Left renal cortex interstitium (tissue), 4 donors: ENCODE measurements around the gene PNMT. TPM values are rescaled to one million over a fixed set of nuclear protein-coding genes. Genes with fewer than 3 reads are reported as not detected.

Experiments
- DNase-seq, 4 donors: peaks; one replicate each; pipeline ENCODE4 v3.0.0-alpha.2; 2013; ENCODE audit warnings: low read depth in 4 of 4, low spot score in 2 of 4, missing footprints in 1 of 4
- polyA plus RNA-seq, 4 donors: library from polyadenylated mRNA; unstranded; fragments of 120-200 nt; gene quantifications; one replicate each; pipeline ENCODE4 v1.2.1, GENCODE V29; 2013; ENCODE audit not compliant: insufficient read length in 4 of 4

Gene PNMT
- polyA plus RNA-seq = 1 to 10 TPM; 2.1 to 4.5 (median 2.7) TPM

- no peak for DNase-seq
Observed at GRCh38 chr17:39667945-39668924, at the start of gene PNMT. Gene PNMT (plus strand): TSS chr17:39668453. CDS start chr17:39668476, 23 bp downstream.

- DNase-seq = no peak
Observed at GRCh38 chr17:39618956-39619785, 49.1 kb upstream of the PNMT start.

- no peak for DNase-seq
Observed at GRCh38 chr17:39619786-39620101, 48.5 kb upstream of the PNMT start.

GRCh38 chr17:39621523-39622379, 46.5 kb upstream of the PNMT start:
- DNase-seq = peak in 3 of 4 donors; percentile 69 to 77 (median 70)

- DNase-seq = no peak
Observed at GRCh38 chr17:39622380-39623006, 45.8 kb upstream of the PNMT start.

GRCh38 chr17:39623356-39623950, 44.8 kb upstream of the PNMT start:
- DNase-seq = no peak

- DNase-seq = no peak
Observed at GRCh38 chr17:39624313-39624712, 43.9 kb upstream of the PNMT start.

- no peak for DNase-seq
Observed at GRCh38 chr17:39625198-39625785, 43.0 kb upstream of the PNMT start.

- no peak for DNase-seq
Observed at GRCh38 chr17:39626171-39627046, 41.8 kb upstream of the PNMT start, which contains the start of gene PPP1R1B. Gene PPP1R1B (plus strand): TSS chr17:39626952. CDS start chr17:39627393, 441 bp downstream.

- no peak for DNase-seq
Observed at GRCh38 chr17:39627047-39627711, 41.1 kb upstream of the PNMT start.

GRCh38 chr17:39627712-39628516, 40.3 kb upstream of the PNMT start:
- DNase-seq = no peak

GRCh38 chr17:39628655-39629493, 39.4 kb upstream of the PNMT start:
- DNase-seq = no peak

GRCh38 chr17:39629494-39629880, 38.8 kb upstream of the PNMT start:
- no peak for DNase-seq

GRCh38 chr17:39629898-39630297, 38.4 kb upstream of the PNMT start:
- DNase-seq = no peak

- DNase-seq = no peak
Observed at GRCh38 chr17:39631403-39631802, 36.9 kb upstream of the PNMT start.
